ENCODE measurements around the gene UBR4.
"Not testable (repeated sequence)": the region's sequence is repeated elsewhere in the genome, so short reads cannot be mapped to it uniquely, and the experiment has no call there.

UBR4 gene

DNA sequence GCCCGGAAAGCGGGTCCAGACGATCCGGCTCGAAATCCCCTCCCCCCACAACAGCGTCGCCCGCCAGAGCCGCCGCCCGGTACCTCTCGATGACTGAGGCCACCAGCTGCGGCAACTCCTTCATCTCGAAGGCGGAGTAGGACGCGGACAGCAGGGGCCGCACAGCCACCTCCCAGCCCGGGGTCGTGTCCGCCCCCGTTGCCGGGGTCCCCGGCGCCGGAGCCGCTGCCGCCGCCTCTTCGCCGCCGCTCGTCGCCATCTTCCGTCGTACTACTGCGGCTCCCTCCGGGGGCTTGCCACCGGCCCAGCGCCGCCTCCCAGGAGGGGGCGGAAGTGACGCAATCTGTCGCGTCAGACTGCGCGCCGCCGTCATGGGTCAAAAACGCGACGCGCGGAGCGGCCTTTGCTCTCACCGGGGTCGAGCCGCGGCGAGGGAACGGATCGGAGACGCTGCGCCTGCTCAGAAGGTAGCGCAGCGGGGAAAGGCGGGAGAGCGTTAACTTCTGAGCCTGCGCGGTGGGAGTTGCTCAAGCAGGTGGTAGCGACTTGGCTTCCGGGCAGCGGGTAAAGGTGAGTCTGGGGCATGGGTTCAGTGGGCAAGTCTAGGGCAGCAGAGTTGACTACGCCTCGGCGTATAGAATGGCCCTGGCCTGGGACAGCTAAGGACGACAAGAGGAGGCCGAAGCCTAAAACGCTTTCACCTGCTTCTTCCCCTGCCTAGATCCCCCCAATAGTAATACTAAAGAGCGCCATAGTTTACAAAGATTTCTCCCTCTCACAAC is at the start of gene UBR4:
TSS of gene UBR4 (minus strand) at position 277 of the 782 bp plus-strand sequence. CDS start at position 259, 18 bp downstream.
- DNase-seq (ENCODE audit: low read depth in 2 of 2): peak; percentile 93 to 95
- TF ChIP-seq, protein P1, sequence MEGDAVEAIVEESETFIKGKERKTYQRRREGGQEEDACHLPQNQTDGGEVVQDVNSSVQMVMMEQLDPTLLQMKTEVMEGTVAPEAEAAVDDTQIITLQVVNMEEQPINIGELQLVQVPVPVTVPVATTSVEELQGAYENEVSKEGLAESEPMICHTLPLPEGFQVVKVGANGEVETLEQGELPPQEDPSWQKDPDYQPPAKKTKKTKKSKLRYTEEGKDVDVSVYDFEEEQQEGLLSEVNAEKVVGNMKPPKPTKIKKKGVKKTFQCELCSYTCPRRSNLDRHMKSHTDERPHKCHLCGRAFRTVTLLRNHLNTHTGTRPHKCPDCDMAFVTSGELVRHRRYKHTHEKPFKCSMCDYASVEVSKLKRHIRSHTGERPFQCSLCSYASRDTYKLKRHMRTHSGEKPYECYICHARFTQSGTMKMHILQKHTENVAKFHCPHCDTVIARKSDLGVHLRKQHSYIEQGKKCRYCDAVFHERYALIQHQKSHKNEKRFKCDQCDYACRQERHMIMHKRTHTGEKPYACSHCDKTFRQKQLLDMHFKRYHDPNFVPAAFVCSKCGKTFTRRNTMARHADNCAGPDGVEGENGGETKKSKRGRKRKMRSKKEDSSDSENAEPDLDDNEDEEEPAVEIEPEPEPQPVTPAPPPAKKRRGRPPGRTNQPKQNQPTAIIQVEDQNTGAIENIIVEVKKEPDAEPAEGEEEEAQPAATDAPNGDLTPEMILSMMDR (IDR thresholded peaks at IDR 0.05; ENCODE audit: low read depth, low read length): no peak
- peak within 1 kb of the TSS; percentile 82 to 91 for H3K4me3 ChIP-seq (replicated peaks in 1 of 2; ENCODE audit: low read depth in 2 of 2, low read length in 2 of 2)

DNA sequence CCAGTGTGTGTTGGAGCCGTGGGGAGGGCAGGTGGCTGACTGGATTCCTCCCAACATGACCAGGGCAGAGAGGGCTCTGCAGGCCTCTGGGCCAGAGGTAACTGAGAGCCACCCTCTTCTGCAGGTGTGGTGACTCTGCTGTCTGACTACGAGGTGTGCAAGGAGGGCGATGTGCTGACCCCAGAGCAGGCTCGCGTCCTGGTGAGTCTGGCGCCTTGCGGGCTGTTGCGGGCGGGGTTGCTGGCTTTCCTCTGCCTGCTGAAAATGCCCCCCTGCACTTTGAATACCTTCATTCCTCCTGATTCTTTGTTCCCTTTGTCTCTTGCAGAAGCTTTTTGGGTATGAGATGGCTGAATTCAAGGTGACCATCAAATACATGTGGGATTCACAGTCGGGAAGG is 48.3 kb upstream of the UBR4 start:
- TF ChIP-seq, protein P1 (IDR thresholded peaks at IDR 0.05; ENCODE audit: low read depth, low read length): no peak
- no peak overlapping the region for H3K4me3 ChIP-seq (replicated peaks in 1 of 2; ENCODE audit: low read depth in 2 of 2, low read length in 2 of 2)
- no peak for DNase-seq (ENCODE audit: low read depth in 2 of 2)

DNA sequence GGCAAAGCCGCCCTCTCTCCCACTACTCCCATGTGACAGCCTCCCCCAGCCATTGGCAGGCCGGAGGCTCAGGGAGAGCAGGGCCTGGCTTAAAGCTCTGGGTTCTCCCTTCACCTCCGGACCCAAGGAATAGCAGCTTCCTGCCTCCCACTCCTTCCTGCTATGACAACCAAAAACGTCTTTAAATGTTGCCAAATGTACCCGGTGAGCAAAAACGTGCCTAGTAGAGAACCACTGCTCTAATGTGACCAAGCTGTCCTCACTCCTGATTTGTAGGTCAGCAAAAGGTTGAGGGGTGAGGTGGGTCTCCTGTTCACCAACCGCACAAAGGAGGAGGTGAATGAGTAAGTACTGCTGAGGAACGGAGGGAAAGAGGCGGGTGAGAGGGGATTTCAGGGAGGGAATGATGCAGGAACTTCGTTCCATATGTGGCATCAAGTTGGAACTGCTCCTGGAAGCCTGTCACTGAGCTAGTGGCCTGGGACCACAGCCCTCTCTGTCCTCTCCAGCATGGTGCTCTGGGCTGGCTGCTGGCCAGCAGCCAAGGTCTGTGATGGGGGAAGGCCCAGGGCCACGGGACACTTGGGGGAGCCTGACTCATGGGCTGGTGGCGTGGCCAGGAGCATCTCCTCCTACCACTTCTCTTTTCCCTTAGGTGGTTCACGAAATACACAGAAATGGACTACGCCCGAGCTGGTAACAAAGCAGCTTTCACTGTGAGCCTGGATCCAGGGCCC is 47.3 kb upstream of the UBR4 start:
- TF ChIP-seq, protein P1 (IDR thresholded peaks at IDR 0.05; ENCODE audit: low read depth, low read length): no peak
- DNase-seq (ENCODE audit: low read depth in 2 of 2): peak; percentile 34 to 45
- no peak overlapping the region for H3K4me3 ChIP-seq (replicated peaks in 1 of 2; ENCODE audit: low read depth in 2 of 2, low read length in 2 of 2)

DNA sequence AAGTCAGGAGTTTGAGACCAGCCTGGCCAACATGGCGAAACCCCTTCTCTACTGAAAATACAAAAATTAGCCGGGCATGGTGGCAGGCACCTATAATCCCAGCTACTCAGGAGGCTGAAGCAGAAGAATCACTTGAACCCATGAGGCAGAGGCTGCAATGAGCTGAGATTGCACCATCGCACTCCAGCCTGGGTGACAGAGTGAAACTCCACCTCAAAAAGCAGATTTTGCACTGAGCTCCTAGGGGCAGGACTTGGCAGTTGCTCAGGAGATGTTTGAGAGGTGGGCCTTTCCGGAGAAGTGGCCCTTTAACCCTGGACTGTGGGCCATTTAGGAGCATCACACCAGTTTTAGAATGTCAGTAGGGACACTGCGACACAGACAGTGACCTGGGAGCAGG is 46.2 kb upstream of the UBR4 start:
- not testable (repeated sequence) for DNase-seq (ENCODE audit: low read depth in 2 of 2); H3K4me3 ChIP-seq (replicated peaks in 1 of 2; ENCODE audit: low read depth in 2 of 2, low read length in 2 of 2)

DNA sequence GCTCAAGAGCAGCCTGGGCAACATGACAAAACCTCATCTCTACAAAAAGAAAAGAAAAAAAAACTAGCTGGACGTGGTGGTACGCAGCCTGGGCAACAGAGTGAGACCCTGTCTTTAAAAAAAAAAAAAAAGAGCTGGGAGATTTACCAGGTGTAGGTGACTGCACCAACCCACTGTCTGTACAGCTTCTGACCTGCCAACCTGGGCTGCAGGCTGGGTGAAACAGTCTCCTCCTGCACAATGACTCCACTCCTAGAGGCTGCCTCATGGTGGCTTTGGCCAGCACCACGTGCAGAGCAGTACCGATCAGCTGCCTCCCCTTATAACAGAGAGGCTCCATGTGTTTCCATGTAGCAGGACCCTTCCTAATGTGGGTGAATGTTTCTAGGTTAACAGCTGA is 45.2 kb upstream of the UBR4 start:
- TF ChIP-seq, protein P1 (IDR thresholded peaks at IDR 0.05; ENCODE audit: low read depth, low read length): no peak
- no peak for DNase-seq (ENCODE audit: low read depth in 2 of 2)
- no peak overlapping the region for H3K4me3 ChIP-seq (replicated peaks in 1 of 2; ENCODE audit: low read depth in 2 of 2, low read length in 2 of 2)

DNA sequence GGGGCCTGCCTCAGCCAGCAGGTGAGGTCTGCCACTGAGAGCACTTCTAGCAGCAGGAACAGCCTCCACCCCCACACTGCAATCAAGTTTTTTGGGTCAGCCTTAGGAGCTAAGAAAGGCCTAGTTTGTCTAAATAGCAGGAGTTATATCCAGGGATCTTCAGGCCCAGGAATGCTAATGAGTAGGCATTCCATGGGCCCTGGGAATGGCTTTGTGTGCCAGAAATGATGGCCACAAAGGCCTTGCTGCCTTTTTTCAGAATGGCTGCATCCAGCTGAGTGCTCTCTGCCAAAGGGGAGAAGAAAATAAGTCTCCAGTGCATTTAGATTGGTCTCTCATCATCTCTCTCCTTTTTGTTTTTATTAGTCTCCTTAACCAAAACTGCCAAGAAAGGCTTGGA is 44.4 kb upstream of the UBR4 start:
- TF ChIP-seq, protein P1 (IDR thresholded peaks at IDR 0.05; ENCODE audit: low read depth, low read length): no peak
- H3K4me3 ChIP-seq (replicated peaks in 1 of 2; ENCODE audit: low read depth in 2 of 2, low read length in 2 of 2): no peak overlapping the region
- no peak for DNase-seq (ENCODE audit: low read depth in 2 of 2)

Measured in cardiac fibroblast (primary cell).